Measurements from ENCODE around the gene TMCC1.

Gene TMCC1

GRCh38 chr3:129625072-129625874 lies 268.2 kb downstream of the TMCC1 start:
- in situ Hi-C loops (cut with HindIII; ENCODE audit: low pct_ligation_motif_present, low pct_unique_long_range_greater_than_20kb, low sequenced_read_pairs) = no loop called here
- peak; percentile 28 for DNase-seq

GRCh38 chr3:129624347-129625071 lies 269.0 kb downstream of the TMCC1 start:
- no peak for DNase-seq
- in situ Hi-C loops (cut with HindIII; ENCODE audit: low pct_ligation_motif_present, low pct_unique_long_range_greater_than_20kb, low sequenced_read_pairs) = no loop called here

GRCh38 chr3:129623447-129624118 lies 269.9 kb downstream of the TMCC1 start:
- DNase-seq = no peak
- in situ Hi-C loops (cut with HindIII; ENCODE audit: low pct_ligation_motif_present, low pct_unique_long_range_greater_than_20kb, low sequenced_read_pairs) = no loop called here

GRCh38 chr3:129622933-129623332 lies 270.6 kb downstream of the TMCC1 start:
- DNase-seq = no peak
- in situ Hi-C loops (cut with HindIII; ENCODE audit: low pct_ligation_motif_present, low pct_unique_long_range_greater_than_20kb, low sequenced_read_pairs) = no loop called here

GRCh38 chr3:129622226-129622874 lies 271.2 kb downstream of the TMCC1 start:
- in situ Hi-C loops (cut with HindIII; ENCODE audit: low pct_ligation_motif_present, low pct_unique_long_range_greater_than_20kb, low sequenced_read_pairs) = no loop called here
- DNase-seq = no peak

- in situ Hi-C loops (cut with HindIII; ENCODE audit: low pct_ligation_motif_present, low pct_unique_long_range_greater_than_20kb, low sequenced_read_pairs) = no loop called here
- no peak for DNase-seq
Measured at GRCh38 chr3:129621626-129622225, 271.8 kb downstream of the TMCC1 start.

- in situ Hi-C loops (cut with HindIII; ENCODE audit: low pct_ligation_motif_present, low pct_unique_long_range_greater_than_20kb, low sequenced_read_pairs) = no loop called here
- no peak for DNase-seq
Measured at GRCh38 chr3:129620828-129621559, 272.5 kb downstream of the TMCC1 start.

GRCh38 chr3:129619726-129620162 lies 273.8 kb downstream of the TMCC1 start:
- in situ Hi-C loops (cut with HindIII; ENCODE audit: low pct_ligation_motif_present, low pct_unique_long_range_greater_than_20kb, low sequenced_read_pairs) = no loop called here
- DNase-seq = no peak

- no peak for DNase-seq
- in situ Hi-C loops (cut with HindIII; ENCODE audit: low pct_ligation_motif_present, low pct_unique_long_range_greater_than_20kb, low sequenced_read_pairs) = no loop called here
Measured at GRCh38 chr3:129618901-129619671, 274.4 kb downstream of the TMCC1 start.

- no peak for DNase-seq
- in situ Hi-C loops (cut with HindIII; ENCODE audit: low pct_ligation_motif_present, low pct_unique_long_range_greater_than_20kb, low sequenced_read_pairs) = no loop called here
Measured at GRCh38 chr3:129618186-129618820, 275.2 kb downstream of the TMCC1 start.

GRCh38 chr3:129617381-129618185 lies 275.9 kb downstream of the TMCC1 start:
- in situ Hi-C loops (cut with HindIII; ENCODE audit: low pct_ligation_motif_present, low pct_unique_long_range_greater_than_20kb, low sequenced_read_pairs) = no loop called here
- no peak for DNase-seq

GRCh38 chr3:129616713-129617112 lies 276.8 kb downstream of the TMCC1 start:
- no peak for DNase-seq
- in situ Hi-C loops (cut with HindIII; ENCODE audit: low pct_ligation_motif_present, low pct_unique_long_range_greater_than_20kb, low sequenced_read_pairs) = no loop called here

GRCh38 chr3:129616291-129616690 lies 277.2 kb downstream of the TMCC1 start:
- DNase-seq = no peak
- in situ Hi-C loops (cut with HindIII; ENCODE audit: low pct_ligation_motif_present, low pct_unique_long_range_greater_than_20kb, low sequenced_read_pairs) = no loop called here

- DNase-seq = no peak
- in situ Hi-C loops (cut with HindIII; ENCODE audit: low pct_ligation_motif_present, low pct_unique_long_range_greater_than_20kb, low sequenced_read_pairs) = no loop called here
Measured at GRCh38 chr3:129615751-129616281, 277.7 kb downstream of the TMCC1 start.

- no peak for DNase-seq
- in situ Hi-C loops (cut with HindIII; ENCODE audit: low pct_ligation_motif_present, low pct_unique_long_range_greater_than_20kb, low sequenced_read_pairs) = no loop called here
Measured at GRCh38 chr3:129614927-129615363, 278.6 kb downstream of the TMCC1 start.

- in situ Hi-C loops (cut with HindIII; ENCODE audit: low pct_ligation_motif_present, low pct_unique_long_range_greater_than_20kb, low sequenced_read_pairs) = no loop called here
- DNase-seq = no peak
Measured at GRCh38 chr3:129614435-129614834, 279.1 kb downstream of the TMCC1 start.

All from ACHN (cell line).